ENCODE data around the gene NOL3. TPM values are rescaled to one million over a fixed set of nuclear protein-coding genes. Genes with fewer than 3 reads are reported as not detected.

NOL3 gene
- total and polyA plus RNA-seq, 2 of the 13 experiments (the other 11 are each of a cell fraction or from before 2014, with no cell fraction given) = 5.7 to 20.5 TPM

DNA sequence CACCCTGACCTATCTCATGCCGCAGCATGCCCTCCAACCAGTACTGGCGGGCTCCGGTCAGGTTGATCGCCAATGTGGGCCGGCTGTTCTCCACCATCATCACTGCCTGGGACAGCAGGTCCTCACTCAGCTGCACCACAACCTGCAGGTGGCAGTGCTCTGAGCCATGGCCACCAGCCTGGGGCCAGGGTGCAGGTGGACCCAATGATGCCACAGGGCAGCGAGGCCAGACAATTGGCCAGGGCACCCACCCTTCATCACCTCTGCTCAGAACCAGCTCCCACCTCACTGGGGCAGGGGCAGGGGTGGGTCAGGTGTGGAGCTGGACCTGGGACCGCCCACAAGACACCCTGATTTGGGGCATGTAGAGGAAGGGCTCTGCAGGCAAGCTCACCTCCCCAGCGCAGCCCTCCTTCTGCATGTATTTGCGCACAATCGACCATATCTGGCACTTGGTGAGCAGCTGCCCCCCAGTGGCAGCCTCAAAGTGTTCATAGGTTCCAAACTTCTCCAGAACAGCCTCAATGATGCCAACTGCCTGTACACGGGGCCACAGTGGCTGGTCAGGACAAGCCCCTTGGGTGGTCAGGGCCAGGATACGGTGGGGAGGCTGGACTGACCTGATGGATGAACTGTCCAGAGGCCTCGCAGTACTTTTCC, 9.2 kb downstream of the NOL3 start (continued):
- TF ChIP-seq SP5 (CRISPR knock-in tag; IDR thresholded peaks at IDR 0.05; ENCODE audit: borderline replicate concordance, low read depth) (0 out of 2 replicates have a peak, but pooled peaks have one; percentile 10), RBM22 (optimal IDR thresholded peaks at IDR 0.05; ENCODE audit: low read length) (no peak)

DNA sequence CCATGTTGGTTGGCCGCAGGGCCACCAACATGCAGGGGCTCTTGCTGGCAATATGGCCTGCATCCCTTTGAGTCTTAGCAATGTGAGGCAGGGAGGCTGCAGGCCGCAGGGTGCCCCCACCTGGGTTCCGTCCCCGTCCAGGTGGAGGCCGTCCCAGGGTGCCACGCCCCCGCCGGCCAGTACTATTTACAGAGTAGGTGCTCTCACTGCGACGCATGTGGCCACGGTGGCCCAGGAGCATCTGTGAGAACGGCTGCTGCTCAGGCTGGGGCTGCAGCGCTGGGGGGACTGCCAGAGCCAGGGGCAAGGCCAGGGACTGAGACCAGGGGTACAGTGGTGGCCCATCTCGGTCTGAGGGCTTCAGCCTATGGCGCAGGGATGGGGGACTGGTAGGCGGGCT, 9.8 kb downstream of the NOL3 start:
- H3K79me2 ChIP-seq (ENCODE audit: insufficient read depth, low read length) = no peaks in the 10 kb centered on the region
- ATAC-seq (no peak), DNase-seq (ENCODE audit: low spot score) (no peak), FAIRE-seq (no peak)
- H3K27ac ChIP-seq (ENCODE audit: extremely low read length, insufficient read depth, low read length) = no peak overlapping the region
- intact Hi-C loops (cut with micrococcal nuclease; ENCODE audit: unreplicated experiment) (no loop called here), in situ Hi-C loops (cut with HindIII; ENCODE audit: extremely low pct_ligation_motif_present, low pct_unique_long_range_greater_than_20kb) (no loop called here)
- no TSS peak for BruUV-seq (replicated peaks)
- H4K20me1 ChIP-seq (ENCODE audit: insufficient read depth, low read length) = no peaks in the 10 kb centered on the region; the same call in 1 of the 2 replicates
- H3K36me3 ChIP-seq (replicated peaks in 1 of 2; ENCODE audit: control insufficient read depth in 1 of 2, insufficient read depth in 2 of 2, low read length in 2 of 2) = no peaks in the 10 kb centered on the region; a peak in 1 of 5 replicates
- no peaks in the 10 kb centered on the region for H3K9me3 ChIP-seq (ENCODE audit: low read length)
- WGBS (ENCODE audit: low lambda C conversion rate) = 82% methylated on average over 15 of the region's 16 CpGs
- CTCF ChIA-PET (ENCODE audit: low intra/inter-chr PET ratio, low total read pairs) = interaction anchor here (1.3 kb wide), 1 partner anchor 226 kb away, joined by 5 read pairs; no protein-coding TSS in a partner anchor
- no peak overlapping the region for H3K4me3 ChIP-seq (replicated peaks in 1 of 3; ENCODE audit: insufficient read depth in 1 of 3, low read depth in 2 of 3, low read length in 3 of 3)
- POLR2A ChIA-PET = interaction anchor here (1.0 kb wide), 1 partner anchor 19 kb away, joined by 3 read pairs; no protein-coding TSS in a partner anchor
- peaks cover 40% of the 10 kb centered on the region for H3K4me1 ChIP-seq (ENCODE audit: insufficient read depth, low read length)
- no peak overlapping the region for H3K4me2 ChIP-seq (ENCODE audit: low read depth, low read length)
- H3K27me3 ChIP-seq (ENCODE audit: control insufficient read depth in 1 of 2, insufficient read depth in 2 of 2, low read length in 2 of 2) = no peaks in the 10 kb centered on the region; a peak in 1 of 5 replicates
- no peak overlapping the region for H3K9ac ChIP-seq (ENCODE audit: insufficient read depth, low read depth, low read length)
- no peak overlapping the region for H2AFZ ChIP-seq (ENCODE audit: low read length)
- TF ChIP-seq ATF7 (IDR thresholded peaks at IDR 0.05) = no peak
- TF ChIP-seq ATF7 (CRISPR knock-in tag; IDR thresholded peaks at IDR 0.05) = no peak
- TF ChIP-seq ZNF253 (CRISPR knock-in tag; IDR thresholded peaks at IDR 0.05; ENCODE audit: borderline replicate concordance) = no peak
- TF ChIP-seq, protein P1, sequence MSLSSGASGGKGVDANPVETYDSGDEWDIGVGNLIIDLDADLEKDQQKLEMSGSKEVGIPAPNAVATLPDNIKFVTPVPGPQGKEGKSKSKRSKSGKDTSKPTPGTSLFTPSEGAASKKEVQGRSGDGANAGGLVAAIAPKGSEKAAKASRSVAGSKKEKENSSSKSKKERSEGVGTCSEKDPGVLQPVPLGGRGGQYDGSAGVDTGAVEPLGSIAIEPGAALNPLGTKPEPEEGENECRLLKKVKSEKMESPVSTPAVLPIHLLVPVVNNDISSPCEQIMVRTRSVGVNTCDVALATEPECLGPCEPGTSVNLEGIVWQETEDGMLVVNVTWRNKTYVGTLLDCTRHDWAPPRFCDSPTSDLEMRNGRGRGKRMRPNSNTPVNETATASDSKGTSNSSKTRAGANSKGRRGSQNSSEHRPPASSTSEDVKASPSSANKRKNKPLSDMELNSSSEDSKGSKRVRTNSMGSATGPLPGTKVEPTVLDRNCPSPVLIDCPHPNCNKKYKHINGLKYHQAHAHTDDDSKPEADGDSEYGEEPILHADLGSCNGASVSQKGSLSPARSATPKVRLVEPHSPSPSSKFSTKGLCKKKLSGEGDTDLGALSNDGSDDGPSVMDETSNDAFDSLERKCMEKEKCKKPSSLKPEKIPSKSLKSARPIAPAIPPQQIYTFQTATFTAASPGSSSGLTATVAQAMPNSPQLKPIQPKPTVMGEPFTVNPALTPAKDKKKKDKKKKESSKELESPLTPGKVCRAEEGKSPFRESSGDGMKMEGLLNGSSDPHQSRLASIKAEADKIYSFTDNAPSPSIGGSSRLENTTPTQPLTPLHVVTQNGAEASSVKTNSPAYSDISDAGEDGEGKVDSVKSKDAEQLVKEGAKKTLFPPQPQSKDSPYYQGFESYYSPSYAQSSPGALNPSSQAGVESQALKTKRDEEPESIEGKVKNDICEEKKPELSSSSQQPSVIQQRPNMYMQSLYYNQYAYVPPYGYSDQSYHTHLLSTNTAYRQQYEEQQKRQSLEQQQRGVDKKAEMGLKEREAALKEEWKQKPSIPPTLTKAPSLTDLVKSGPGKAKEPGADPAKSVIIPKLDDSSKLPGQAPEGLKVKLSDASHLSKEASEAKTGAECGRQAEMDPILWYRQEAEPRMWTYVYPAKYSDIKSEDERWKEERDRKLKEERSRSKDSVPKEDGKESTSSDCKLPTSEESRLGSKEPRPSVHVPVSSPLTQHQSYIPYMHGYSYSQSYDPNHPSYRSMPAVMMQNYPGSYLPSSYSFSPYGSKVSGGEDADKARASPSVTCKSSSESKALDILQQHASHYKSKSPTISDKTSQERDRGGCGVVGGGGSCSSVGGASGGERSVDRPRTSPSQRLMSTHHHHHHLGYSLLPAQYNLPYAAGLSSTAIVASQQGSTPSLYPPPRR (CRISPR knock-in tag; IDR thresholded peaks at IDR 0.05; ENCODE audit: borderline replicate concordance) = no peak
- TF ChIP-seq ZNF382 (CRISPR knock-in tag; IDR thresholded peaks at IDR 0.05; ENCODE audit: borderline replicate concordance) = no peak
- TF ChIP-seq FOXO1 (CRISPR knock-in tag; IDR thresholded peaks at IDR 0.05) = no peak
- TF ChIP-seq ZFAT (CRISPR knock-in tag; conservative IDR thresholded peaks at IDR 0.05) = no peak
- no peak for TF ChIP-seq YEATS2 (CRISPR knock-in tag; IDR thresholded peaks at IDR 0.05; ENCODE audit: borderline replicate concordance)
- TF ChIP-seq ZFP82 (CRISPR knock-in tag; IDR thresholded peaks at IDR 0.05; ENCODE audit: borderline replicate concordance) = no peak
- TF ChIP-seq ZNF761 (CRISPR knock-in tag; conservative IDR thresholded peaks at IDR 0.05) = no peak
- TF ChIP-seq U2AF1 (optimal IDR thresholded peaks at IDR 0.05; ENCODE audit: low read depth, low read length) = no peak
- no peak for TF ChIP-seq RARG (CRISPR knock-in tag; IDR thresholded peaks at IDR 0.05; ENCODE audit: low read depth)
- no peak for TF ChIP-seq ZBTB42 (CRISPR knock-in tag; IDR thresholded peaks at IDR 0.05)
- no peak for TF ChIP-seq PAWR (CRISPR knock-in tag; IDR thresholded peaks at IDR 0.05; ENCODE audit: borderline replicate concordance)
- TF ChIP-seq ZBTB38 (CRISPR knock-in tag; IDR thresholded peaks at IDR 0.05) = no peak
- TF ChIP-seq, protein P2, sequence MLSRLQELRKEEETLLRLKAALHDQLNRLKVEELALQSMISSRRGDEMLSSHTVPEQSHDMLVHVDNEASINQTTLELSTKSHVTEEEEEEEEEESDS (CRISPR knock-in tag; IDR thresholded peaks at IDR 0.05; ENCODE audit: borderline replicate concordance) = no peak
